HG02885 (cell line): ENCODE results near the gene GPR108.

Experiments
- ATAC-seq: cut with Tn5 transposase; IDR thresholded peaks from one replicate; pipeline ENCODE4 v1.9.1; 2021; ENCODE audit warnings: mild to moderate bottlenecking; ENCODE audit not compliant: unreplicated experiment, poor library complexity

Gene GPR108

GRCh38 chr19:6685962-6686627 lies 51.3 kb downstream of the GPR108 start:
- no peak for ATAC-seq

GRCh38 chr19:6685482-6685881 lies 51.9 kb downstream of the GPR108 start:
- no peak for ATAC-seq

GRCh38 chr19:6683971-6684370 lies 53.4 kb downstream of the GPR108 start:
- no peak for ATAC-seq

- no peak for ATAC-seq
Measured at GRCh38 chr19:6682607-6683128, 54.7 kb downstream of the GPR108 start.

GRCh38 chr19:6680141-6680540 lies 57.2 kb downstream of the GPR108 start:
- ATAC-seq: no peak
